SHP77 (cell line): ENCODE data around the gene SLC37A1.
A peak's percentile ranks its signal among the peaks of the same experiment; 100 is the strongest.
"Not testable (repeated sequence)": the region's sequence is repeated elsewhere in the genome, so short reads cannot be mapped to it uniquely, and the experiment has no call there.

Source experiments
- DNase-seq, 2 experiments: peaks; one replicate each; lab custom pipeline; 2025; lab: John Stamatoyannopoulos, UW

SLC37A1 gene

DNA sequence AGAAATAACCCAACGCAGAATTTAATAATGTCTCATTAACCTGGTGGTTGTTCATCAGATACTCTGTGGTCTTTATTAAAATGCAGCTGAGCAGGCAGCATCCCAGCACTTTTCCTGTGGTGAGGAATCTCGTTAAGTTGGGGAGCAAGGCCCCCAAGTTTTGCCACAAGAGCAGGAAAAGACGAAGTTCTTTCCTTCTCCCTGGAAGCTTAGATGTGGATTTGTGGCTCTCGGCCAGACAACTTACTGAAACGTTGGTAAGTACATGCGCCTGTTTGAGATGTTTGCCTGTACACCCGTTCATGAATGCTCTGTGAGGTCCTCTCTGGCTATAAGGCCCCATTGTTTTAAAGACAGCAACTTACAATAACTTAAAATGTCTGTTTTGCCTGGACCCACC lies 105.5 kb downstream of the SLC37A1 start:
- no peak for DNase-seq

DNA sequence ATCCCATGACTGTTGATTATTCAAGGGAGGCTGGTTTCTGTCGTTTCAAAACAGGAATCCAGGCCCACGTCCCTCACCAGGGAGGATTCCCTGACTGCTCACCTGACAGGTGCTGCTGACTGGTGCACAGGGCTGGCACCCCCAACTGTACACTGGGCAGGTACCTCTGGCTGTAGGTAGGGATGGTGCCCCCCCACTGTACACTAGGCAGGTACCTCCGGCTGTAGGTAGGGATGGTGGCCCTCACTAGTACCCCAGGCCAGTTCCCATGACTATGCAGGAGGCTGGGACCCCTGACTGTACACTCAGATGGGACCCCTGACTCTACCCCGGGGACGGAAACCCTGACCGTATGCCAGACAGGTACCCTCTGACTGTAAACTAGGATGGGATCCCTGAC lies 106.2 kb downstream of the SLC37A1 start:
- DNase-seq, result no peak

GRCh38 chr21:42621166-42621818 lies 107.6 kb downstream of the SLC37A1 start:
- DNase-seq, result no peak

- DNase-seq, result no peak
Observed at GRCh38 chr21:42621819-42622177, 108.1 kb downstream of the SLC37A1 start.

DNA sequence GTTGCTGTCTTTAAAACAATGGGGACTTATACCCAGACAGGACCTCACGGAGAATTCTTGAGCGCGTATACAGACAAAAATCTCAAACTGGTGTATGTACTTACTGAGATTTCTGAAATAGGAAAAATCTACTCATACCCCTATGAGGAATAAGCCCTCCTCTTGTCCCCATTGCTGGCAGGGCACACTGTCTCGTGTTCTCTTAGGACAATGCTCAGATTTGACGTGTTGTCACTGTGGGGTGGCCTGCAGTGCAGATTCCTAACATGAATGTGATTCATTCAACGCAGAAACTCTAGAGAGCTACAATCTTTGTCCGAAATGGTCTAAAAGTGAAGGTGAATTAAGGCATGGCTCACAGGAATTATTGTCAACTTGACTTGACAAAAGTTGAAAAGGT lies 108.6 kb downstream of the SLC37A1 start:
- no peak for DNase-seq

DNA sequence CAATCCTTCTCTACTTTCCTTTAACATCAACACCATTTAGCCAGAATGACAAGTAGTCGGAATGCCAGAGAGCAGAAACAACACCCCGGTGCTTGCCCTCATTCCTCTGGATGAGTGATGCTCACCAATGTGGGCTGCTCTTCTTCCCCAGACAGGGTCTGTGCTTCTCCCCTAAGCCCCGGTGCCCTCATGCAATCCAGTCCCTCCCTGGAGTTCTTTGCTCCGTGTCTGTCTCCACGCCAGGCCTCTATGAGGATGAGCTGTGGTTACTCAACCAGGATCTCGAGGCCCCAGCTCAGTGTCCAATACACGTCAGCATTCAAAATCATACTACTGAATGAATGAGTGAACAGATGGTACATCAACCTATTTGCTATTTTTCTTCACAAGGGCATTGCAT lies 110.0 kb downstream of the SLC37A1 start:
- no peak for DNase-seq

GRCh38 chr21:42624095-42624790 lies 110.6 kb downstream of the SLC37A1 start:
- no peak for DNase-seq

DNA sequence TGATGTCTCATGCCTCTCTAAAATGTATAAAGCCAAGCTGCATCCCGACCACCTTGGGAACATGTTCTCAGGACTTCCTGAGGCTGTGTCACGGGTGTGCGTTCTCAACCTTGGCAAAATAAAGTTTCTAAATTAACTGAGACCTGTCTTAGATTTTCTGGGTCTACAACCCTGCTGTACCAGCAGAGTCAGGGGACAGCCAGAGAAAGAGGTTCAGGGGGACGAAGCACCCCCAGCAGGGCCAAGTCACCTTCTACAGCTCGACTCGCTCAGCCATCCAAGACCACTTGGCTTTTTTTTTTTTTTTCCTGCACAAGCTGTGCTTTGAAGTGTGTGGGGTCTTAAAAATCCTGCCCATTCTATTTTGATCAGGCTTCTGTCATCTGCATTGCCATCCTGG lies 111.3 kb downstream of the SLC37A1 start:
- no peak for DNase-seq

GRCh38 chr21:42626171-42626570 lies 112.5 kb downstream of the SLC37A1 start:
- DNase-seq, result no peak

GRCh38 chr21:42627527-42628289 lies 114.1 kb downstream of the SLC37A1 start:
- DNase-seq, result peak in 1 of 2 experiments; percentile 8

DNA sequence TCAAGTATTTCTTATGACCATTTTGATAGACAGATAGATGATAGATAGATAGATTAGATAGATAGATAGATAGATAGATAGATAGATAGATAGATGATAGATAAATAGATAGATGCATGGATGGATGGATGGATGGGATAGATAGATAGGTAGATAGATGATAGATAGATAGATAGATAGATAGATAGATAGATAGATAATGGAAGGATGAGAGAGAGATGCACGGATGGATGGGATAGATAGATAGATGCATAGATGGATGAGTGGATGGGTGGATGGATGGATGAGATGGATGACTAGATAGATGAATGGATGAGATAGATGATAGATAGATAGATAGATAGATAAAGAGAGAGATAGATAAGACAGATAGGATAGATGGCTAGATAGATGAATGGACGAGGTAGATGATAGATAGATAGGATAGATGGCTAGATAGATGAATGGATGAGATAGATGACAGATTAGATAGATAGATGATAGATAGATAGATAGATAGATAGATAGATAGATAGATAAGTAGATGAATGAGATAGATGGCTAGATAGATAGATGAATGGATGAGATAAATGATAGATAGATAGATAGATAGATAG lies 114.9 kb downstream of the SLC37A1 start:
- not testable (repeated sequence) for DNase-seq

- DNase-seq, result no peak
Observed at GRCh38 chr21:42629933-42630589, 116.4 kb downstream of the SLC37A1 start.

DNA sequence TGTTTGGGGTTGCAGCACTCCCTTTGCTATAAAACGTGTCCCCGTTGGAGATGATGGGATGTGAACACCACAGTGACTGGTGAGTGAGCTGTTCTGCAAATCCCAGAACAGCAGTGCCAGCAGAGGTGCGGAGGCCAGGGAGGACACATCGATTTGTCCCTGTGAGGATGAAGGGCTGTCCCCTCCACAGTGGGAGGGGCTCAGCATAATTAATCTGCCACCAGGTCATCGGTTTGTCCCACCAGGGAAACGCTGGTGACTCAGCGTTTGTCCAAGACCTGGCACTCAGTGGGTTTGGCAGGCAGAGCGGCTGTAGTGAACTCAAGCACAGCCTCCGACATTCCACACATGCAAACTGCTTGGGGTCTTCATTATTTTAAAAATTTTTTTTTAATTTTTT lies 117.0 kb downstream of the SLC37A1 start:
- no peak for DNase-seq
